ENCODE results near the gene PPP1R16B.
"Not testable (repeated sequence)": the region's sequence is repeated elsewhere in the genome, so short reads cannot be mapped to it uniquely, and the experiment has no call there.

The PPP1R16B gene

DNA sequence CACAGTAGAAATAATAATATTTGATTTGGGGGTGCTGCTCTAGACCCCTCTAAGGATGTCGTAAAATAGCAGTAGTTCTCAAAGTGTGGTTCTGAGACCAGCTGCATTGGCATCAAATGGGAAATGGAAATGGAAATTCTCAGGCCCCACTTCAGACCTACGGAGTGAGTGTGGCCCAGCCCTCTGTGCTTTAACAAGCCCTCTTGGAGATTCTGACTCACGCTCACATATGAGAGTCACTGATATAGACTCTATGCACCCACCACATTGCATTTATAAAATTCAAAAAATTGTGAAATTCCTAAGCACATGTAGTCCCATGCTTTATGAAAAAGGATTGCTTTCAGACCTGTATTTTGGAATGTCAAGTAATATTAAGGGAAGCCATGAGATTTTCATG lies 14.2 kb upstream of the PPP1R16B start:
- DNase-seq: no peak

DNA sequence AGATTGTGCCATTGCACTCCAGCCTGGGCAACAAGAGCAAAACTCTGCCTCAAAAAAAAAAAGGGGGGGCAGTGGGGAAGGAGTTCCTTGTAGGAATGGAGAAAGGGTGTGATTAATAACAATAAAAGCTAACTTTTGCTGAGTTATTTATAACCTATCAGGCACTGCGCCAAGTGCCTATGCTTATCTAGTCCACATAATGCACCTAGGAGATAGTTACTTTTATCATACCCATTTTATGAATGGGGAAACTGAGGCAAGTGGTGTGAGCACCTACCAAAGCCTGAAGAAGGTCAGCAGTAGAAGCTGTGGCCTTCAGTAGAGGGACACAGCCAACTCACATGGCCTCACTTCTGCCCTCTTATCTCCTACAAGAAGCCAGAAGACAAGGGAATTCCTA lies 13.6 kb upstream of the PPP1R16B start:
- no peak for DNase-seq

DNA sequence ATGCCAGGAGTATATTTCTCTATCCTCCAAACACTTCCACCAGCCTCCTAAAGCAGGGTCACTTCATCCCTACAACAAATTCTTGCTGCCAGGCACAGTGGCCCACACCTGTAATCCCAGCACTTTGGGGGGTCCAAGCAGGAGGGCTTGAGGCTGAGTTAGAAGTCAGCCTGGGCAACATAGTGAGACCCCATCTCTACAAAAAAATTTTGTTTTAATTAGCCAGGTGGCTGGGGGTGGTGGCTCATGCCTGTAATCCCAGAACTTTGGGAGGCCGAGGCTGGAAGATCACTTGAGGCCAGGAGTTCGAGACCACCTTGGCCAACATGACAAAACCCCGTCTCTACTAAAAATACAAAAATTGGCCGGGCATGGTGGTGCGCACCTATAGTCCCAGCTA lies 11.4 kb upstream of the PPP1R16B start:
- DNase-seq: not testable (repeated sequence)

DNA sequence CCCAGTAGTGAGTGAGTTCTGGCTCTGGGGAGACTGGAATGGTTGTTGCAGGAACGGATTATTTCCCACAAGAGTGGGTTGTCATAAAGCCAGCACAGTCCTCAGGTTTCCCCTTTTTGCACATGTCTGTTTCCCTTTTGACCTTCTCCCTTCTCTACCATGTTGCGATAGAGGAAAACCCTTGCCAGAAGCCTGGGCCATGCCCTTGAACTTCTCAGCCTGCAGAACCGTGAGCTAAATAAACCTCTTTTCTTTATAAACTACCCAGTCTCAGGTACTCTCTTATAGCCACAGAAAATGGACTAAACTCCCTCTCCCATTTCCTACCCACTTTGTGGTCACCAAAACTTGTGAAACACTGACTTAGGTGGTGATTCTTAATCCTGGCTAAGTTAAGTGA lies 7.2 kb upstream of the PPP1R16B start:
- DNase-seq: no peak

DNA sequence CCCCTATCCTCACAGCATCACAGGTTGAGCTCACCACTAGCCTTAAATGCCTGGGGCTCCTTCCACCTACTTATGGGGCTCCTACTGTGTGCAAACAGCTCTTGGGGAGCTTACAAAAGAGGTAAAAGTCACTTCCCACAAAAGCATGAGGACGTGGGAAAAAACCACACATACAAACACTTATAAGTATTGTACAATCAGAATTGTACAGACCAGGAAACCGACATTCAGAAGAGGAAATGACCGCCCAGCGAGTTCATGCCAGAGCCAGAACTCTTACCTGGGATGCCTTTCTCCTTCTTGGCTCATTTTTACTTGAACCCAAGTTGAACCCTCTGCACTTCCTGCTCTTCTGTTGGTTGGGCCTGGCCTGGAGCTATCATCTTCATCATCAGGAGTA lies 6.3 kb upstream of the PPP1R16B start:
- no peak for DNase-seq

DNA sequence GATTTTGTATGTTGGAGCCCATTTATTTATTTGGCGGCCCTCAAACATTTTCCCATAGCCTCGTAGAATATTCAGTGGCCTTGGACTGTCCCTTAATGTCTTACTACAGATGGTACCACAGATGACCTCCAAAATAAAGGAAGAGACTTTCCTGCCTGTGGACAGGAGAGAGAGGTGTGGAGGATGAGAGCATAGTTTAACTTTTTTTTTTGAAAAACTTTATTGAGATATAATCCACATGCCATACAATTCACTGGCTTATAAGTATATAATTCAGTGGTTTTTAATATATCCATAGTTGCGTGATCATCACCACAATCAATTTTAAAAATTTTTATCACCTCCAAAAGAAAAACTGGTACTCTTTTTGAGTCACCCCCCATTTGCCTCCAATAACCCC lies 4.6 kb upstream of the PPP1R16B start:
- DNase-seq: no peak

DNA sequence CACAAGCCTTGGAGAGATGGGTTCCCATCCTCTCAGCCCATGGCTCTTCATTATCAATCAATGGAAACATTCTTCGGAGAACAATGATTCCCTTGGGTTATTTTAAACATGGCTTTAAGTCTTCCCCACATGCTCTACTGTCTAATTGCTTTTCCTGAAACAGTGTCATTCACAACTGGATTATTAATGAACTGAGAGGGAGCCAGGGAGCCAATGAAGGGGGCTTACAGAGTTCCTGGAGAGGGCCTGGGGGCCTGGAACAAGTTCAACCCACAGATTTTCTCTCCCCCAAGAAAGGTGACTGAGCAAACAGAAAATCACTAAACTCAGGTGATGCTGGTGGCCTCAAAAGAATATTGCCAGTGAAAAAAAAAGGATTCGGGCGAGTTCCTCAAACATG lies 1.3 kb upstream of the PPP1R16B start:
- DNase-seq: no peak

DNA sequence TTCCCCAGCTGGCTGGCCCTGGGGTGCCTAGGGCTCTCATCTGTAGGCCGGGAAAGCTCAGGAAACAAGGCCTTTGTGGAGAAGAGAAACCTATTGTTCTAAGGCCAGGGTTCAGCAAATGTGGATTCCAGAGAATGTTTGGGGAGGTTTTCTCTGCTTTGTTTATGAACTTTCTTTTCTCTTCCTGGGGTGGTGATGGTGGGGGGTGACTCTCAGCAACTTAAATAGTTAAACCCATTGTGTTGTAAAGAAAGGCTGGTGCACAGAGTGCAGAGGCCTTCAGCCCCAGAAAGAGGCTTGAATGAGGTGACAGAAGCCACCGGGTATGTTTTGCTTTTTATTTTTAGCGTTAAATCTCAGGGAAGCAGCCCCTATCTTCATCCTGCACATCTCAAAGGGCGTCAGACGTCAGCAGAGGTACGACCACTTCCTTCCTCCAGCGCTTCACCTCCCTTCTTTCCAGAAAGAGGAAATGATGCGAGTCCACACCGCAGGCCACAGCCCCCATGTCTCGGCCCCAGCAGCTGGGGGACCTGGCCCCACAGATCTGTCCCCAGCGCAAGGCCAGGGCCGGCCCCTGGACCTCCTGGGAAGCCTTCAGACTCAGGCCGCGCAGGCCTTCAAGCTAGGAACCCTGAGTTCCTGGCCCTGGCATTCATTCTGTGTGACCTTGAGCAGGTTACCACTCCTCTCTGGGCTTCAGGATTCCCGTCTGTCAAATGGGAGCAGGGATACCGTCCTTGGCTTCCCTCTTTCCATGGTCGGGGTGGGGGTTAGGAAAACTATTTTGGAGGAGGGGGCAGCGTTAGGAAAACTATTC lies 605 bp upstream of the PPP1R16B start:
- DNase-seq: peak in 4 of 51 donors; percentile 15 to 43 (median 22)

DNA sequence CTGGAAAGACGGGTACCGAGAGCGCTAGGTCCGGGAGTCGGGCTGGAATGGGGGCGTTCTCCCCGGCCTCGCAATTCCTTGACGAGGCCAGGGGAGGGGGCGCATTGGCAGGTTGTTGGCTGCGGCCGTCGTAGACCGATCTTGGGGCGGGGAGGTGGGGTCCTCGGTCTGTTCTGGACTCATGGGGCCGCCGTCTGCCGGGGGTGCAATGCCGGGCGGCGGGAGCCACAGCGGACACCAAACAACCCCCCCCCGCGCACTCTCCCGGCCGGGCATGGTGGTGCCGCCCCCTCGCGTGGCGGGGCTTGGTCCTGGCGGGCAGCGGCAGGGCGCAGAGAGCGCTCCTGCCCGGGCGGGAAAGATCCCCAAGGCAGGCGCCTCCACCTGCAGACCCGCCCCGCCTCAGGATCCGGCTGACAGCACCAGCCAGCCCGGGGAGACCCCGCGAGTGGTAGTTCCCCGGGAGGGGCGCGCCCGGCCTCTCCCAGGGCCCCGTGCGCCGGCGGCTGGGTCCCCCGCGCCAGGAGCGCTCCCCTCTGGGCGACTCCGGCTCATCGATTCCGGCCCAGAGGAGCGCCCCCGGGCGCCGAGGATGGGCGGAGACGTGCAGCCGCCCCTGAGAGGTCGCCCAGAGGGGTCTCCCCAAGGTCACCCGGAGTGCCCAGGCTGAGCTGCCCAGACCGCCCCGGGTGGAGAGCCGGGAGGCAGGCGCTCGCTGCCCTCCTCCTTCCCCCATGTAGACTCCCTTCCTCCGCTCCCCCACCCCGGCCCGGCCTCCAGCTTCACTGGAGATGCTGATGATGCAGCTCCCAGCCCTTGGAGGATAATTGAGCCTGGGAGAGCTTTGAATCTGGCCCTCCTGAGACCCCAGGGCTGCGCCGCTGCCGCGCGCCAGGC lies 709 bp downstream of the PPP1R16B start:
- peak in 24 of 51 donors; percentile 24 to 78 (median 53) for DNase-seq

DNA sequence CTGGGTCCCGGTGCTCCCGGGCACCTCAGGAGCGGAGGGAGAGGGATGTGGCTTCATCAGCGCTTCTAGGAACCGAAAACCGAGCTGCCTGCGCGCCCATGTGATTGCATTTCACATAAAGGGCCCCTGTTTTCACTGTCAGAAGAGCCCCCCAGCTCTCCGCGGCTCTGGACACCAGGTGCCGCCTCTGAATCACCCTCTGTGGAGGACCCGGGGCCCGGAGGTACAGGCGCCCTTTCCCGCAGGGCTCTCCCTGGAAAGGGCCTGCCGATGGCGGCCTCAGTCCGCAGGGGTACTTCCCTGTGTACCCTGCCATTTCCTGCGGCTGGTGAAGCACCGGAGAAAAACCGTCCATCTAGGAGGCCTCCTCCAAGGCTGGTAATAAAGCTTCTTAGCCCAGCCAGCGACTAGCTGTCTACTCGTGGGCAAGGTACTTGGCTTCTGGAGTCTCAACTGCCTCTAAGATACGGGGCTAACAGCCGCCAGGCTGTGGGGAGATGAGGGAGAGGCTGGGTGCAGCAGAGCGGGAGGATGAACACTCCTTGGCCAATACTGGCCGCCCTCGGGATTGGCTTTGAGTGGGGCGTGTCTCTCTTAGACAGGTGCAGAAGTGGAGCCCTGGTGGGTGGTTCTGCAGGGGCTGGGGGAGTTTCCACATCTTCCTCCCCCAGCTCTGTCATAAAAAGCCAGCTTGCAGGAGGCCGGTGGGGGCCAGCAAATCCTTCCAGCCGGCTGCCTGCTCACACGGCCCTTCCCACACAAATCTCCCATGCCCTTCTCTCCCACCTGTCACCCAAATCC lies 1.6 kb downstream of the PPP1R16B start:
- peak in 33 of 51 donors; percentile 5 to 78 (median 37) for DNase-seq

DNA sequence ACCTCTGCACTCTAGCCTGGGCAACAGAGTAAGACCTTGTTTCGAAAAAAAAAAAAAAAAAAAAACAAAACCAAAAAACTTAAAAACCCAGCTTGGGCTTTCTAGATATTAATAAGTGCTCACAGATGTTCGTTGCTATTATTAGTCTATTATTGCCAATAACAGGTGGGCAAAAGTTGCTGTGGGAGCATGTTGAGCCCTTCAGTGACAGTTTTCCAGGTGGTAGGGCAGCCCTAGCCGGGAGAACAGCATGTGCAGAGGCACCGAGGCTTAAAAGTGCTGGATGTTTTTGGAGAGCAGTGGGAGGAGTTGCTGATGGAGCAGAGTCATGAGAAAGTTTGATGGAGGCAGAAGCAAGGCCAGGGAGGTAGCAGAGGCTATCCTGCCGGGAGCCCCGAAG lies 4.4 kb downstream of the PPP1R16B start:
- no peak for DNase-seq

DNA sequence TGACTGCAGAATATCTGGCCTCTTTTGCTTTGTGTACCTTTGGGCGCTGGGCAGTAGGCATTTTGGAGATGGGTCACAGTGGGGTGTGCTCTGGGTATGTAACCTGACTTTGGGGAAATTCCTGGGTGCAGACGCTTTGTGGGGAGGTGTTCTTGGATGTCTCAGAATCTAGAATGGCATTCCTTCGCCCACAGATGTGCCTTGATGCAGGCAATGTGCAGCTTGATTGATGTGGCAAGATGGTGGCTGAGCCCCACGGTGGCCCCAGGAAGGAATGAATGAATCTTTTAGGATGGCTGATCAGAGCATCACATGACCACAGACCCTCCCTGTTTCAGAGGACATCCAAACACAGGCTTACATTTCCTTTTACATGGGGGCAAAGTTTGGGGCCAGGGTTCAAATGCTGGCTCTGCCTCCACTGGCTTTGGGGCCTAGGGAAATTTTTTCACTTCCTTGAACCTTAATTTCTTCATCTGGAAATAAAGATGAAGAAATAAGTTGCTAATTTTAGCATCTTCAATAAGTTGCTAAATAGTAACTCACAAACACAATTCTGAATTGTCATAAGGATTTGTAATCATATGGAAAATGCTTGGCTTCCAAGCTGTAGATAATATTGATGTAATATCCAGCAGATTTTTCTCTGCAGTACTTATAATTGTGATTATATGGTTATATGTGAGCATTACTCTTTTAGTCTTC lies 5.6 kb downstream of the PPP1R16B start:
- DNase-seq: no peak

DNA sequence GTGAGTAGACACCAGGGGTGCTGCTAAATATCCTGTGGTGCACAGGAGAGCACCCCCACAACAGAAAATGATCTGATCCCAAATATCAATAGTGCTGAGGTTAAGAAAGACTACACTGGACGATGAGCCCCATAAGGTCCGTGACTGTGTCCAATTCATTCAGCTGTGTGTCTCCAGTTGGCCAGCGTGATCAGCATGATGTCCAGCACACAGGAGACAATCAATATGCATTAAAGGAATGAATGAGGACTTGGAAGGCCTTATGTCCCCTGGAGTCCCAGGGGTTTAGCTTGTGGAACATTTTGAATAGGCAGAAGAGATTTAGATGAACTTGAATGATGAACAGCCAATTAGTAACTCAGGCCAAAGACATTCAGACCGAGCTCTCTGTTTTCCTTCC lies 6.3 kb downstream of the PPP1R16B start:
- DNase-seq: no peak

DNA sequence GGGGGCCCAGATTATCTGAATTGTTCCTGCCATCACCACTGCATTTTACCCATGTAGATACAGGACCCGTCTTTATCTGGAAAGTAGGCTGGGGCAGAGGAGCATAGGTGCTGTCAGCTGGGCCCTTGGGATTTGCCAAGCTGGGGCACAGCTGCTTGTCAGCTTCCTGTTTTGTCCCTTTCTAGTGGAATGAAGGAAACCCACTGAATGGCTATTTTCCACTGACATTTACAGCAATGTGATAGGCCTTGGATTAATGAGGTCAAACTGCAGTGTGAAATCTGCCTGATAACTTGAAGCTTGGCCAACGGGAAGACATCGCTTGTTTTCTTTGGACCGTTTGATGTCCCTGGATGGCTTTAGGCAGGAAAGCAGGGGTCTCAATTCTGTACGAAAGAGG lies 6.7 kb downstream of the PPP1R16B start:
- no peak for DNase-seq

DNA sequence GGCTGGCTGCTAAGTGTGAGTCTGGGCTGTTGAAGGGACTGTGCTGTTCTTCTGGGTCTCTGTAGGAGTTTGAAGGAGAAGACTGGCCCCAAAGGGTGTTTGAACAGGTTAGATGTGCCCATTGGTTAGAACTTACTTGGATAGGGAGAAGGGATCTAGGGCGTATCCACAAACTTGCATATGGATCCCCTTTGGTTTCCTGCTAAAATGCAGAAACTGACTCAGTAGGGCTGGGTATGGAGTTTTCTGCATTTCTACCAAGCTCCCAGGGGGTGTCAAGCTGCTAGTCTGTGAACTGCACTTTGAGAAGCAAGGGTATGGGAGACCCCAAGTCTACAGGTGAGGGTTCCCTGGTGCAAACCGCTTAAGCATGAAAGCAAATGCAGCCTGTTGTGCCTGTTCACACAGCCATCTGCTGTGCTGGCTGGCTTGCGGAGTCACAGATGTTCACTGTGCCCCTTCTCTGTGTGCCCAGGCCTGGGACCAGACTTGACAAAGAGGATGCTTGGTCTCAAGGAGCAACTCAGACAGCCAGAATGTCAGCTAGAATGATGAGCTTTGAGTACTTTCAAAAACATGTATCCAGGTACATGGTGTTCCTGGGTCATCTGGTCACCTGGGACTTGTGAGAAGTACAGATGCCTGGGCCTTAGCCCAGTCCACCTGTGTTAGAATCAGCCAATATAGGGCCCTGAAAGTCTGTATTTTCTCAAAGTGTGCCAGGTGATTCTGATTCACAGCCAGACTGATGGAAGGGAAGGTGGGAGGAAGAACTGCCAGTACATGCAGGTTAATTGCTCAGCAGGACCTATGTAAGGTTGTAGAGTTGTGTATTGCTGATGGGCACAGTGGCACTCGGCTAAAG lies 7.4 kb downstream of the PPP1R16B start:
- no peak for DNase-seq

DNA sequence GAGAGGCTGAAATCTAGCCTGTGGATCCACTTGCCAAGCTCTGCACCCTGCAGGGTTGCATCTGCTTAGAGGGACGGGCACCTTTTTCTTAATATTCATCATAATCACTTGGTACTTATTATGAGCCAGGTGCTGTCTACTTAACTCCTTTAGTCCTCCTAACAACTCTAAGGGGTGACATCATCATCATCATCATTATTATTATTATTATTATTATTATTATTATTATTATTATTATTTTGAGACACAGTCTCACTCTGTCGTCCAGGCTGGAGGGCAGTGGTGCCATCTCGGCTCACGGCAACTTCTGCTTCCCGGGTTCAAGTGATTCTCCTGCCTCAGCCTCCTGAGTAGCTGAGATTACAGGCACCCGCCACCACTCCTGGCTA lies 8.1 kb downstream of the PPP1R16B start:
- DNase-seq: not testable (repeated sequence)

DNA sequence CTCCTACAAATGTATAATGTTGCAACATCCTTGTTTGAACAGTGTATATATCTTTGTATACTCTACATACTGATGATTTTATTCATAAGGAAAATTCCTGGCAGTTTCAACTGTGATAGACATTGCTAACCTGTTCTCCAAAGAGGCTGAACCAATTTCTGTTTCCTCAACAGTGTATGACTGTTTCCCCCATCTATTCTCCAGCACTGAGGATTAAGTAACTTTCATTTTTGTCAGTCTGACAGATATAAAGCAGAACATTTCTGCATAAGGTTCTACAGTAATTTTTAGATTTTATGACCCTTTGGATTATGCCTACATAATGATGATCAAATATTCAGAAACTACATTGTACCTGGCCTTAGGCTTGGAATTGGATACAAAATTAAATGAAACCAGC lies 9.9 kb downstream of the PPP1R16B start:
- DNase-seq: no peak

DNA sequence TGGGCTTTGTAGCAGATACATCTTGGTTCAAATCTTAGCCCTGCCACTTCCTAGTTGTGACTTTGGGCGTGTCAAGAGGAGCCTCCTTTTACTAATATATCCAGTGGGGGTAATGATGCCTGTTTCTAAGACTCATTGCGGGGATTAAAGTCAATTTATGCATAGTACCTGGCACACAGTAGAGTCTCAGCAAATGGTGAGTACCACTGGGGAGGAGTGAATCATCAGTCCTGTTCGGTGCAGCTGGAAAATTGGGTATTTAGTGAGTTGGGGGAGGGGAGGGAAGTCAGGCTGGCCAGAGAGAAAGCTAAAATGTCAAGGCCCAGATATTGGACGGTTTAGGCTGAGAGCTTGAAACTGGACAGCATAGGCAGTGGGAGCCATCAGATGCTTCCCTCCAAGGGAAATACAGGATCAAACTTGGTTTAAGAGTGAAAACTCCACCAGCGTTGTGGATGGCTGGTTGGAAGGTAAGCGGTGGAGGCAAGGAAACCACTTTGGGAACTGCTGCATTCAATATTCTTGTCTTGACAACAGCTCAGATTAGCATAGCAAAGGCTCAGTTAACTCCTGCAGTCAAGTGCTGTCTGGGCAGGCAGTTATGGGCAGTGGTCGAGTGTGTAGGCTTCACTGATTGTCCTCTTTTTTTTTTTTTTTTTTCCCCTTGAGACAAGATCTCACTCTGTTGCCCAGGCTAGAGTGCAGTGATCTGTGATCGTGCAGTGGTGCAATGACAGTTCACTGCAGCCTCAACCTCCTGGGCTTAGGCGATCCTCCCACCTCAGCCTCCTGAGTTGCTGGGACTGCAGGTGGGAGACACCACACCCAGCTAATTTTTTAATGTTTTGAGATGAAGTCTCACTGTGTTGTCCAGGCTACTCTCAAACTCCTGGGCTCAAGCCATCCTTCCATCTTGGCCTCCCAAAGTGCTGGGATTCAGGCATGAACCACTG lies 12.9 kb downstream of the PPP1R16B start:
- DNase-seq: no peak

DNA sequence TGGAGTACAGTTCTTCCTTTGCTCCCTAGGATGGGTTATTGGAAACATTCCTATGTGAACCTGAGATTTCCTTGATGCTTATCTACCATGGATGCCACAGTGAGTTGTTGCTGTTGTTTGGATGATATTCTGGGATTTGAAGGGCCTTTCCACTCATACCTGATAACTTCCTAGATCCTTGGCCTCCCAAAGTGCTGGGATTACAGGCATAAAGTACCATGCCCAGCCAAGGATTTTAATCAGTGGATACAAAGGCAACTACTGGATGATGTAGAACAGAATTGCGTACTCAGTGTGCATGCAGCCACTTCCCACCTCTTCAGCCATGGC lies 20.0 kb downstream of the PPP1R16B start:
- no peak for DNase-seq

Data from hypothalamus (tissue), 51 donors.